ENCODE measurements around the gene ZBTB7B. TPM values are rescaled to one million over a fixed set of nuclear protein-coding genes. Genes with fewer than 3 reads are reported as not detected.
"Not testable (repeated sequence)": the region's sequence is repeated elsewhere in the genome, so short reads cannot be mapped to it uniquely, and the experiment has no call there.

Gene ZBTB7B
- total RNA-seq, 1 donor from 2014 or later: 158 TPM

DNA sequence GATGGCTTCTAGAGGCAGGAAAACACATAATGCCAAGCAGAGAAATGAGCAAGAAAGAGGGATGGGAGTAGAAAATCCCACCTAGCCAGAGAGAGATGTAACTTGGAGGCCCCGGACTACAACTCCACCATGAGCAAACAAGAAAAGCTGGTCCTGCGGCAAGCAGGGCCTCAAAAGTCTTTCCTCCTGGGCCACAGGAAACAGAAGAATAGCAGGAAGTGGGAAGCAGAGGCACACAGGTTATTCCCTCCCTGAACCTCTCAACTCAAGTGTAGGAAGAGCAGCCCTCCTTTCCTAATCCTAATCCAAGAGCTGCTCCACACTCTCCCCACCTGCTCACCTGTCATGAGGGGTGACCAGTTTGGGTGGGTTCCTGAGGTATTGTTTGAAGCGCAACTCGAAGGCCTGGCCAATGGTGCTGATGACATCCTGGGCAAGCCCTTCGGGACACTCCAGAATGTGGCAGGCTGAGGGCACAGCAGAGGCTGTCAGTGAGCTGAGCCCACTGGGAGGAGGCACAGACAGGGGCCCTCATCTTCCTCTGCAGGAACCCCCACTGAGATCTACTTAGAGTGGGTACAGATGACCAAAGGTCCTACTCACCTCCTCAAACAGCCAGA lies 35.2 kb upstream of the ZBTB7B start:
- intact Hi-C loops (cut with micrococcal nuclease): no loop called here

- intact Hi-C loops (cut with micrococcal nuclease): no loop called here
Observed at GRCh38 chr1:154968731-154969130, 33.9 kb upstream of the ZBTB7B start.

GRCh38 chr1:154969246-154969645 lies 33.4 kb upstream of the ZBTB7B start:
- intact Hi-C loops (cut with micrococcal nuclease): no loop called here

GRCh38 chr1:154969860-154970452 lies 32.6 kb upstream of the ZBTB7B start:
- intact Hi-C loops (cut with micrococcal nuclease): loop anchor here (5.0 kb wide), 1 partner anchor 202 kb away; the partner anchor contains the start of genes KRTCAP2 and TRIM46

DNA sequence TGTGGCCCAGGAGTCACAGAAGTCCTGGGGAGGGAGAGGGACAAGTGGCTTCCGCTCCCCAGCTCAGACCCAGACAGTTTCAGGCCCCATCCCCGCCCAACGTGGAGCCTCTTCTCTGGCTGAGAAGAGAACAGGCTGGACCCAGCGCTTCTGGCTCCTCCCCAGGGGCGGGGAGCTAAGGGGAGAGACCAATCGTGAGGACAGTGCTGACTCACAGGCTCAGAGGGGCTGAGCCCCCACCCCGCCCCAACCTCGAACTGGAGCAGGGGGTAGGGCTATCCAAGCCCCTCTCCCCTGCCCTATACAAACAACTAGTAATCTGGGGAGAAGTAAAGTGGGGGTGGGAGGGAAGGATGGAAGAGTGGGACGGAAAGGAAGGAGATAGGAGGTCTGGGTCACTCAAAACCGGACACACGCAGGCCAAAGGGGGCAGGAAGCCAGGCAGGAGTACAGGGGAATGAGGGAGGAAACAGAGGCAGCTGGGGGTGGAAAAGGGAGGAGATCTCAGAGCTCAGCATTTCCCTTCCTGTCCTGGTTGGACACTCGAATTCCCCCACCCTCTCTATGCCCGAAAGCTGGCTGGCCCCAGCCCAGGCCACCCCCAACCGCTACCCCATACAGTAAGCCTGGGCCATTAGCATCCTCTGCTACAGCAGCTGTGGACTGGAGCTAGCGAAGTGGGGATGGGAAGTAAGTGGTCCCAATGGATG lies 31.8 kb upstream of the ZBTB7B start, which contains the start of gene SHC1:
SHC1 (minus strand) TSS at position 117 of the 710 bp plus-strand sequence. CDS start 221 bp downstream, outside the sequence.
- intact Hi-C loops (cut with micrococcal nuclease): loop anchor here (5.0 kb wide), 1 partner anchor 202 kb away; the partner anchor contains the start of genes KRTCAP2 and TRIM46

DNA sequence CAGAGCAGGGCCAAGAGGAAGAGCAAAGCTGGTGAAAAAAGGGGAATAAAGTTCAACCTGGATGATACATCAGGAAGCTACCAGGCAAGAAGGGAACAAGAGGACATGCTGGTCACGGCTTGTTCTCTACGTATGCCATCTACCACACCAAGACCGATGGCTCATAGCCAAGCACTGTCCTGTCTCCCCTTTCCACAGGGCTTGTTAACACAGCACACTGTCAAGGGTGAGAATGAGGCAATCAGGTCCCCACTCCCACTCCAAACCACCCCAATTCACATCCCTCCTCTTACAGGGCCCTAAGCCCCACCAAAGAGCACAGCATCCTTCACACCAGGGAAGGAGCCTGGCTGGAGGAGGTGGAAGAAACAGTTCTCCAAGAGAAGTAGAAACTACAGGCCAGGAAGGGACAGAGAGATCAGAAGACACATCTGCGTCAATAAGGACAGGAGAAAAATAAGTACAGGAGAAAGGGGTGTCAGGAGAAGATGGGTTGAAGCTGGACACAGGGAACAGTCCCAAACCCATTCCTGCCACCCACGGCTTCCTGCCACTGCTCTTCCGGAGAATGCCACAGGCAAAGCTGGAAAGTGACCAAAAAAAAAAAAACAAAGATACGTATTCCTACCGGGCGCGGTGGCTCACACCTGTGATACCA lies 31.1 kb upstream of the ZBTB7B start:
- intact Hi-C loops (cut with micrococcal nuclease): loop anchor here (5.0 kb wide), 1 partner anchor 201 kb away; the partner anchor contains the start of genes KRTCAP2 and TRIM46

- intact Hi-C loops (cut with micrococcal nuclease): loop anchor here (5.0 kb wide), 1 partner anchor 200 kb away; the partner anchor contains the start of genes KRTCAP2 and TRIM46
Observed at GRCh38 chr1:154972213-154972516, 30.4 kb upstream of the ZBTB7B start.

GRCh38 chr1:154972517-154973343 lies 29.9 kb upstream of the ZBTB7B start:
- intact Hi-C loops (cut with micrococcal nuclease): loop anchor here (1.0 to 5.0 kb wide), 2 partner anchors 109 to 200 kb away; partner anchors contain the start of genes KRTCAP2 and TRIM46

- intact Hi-C loops (cut with micrococcal nuclease): loop anchor here (1.0 to 5.0 kb wide), 14 partner anchors 10 to 1081 kb away; partner anchors contain the start of genes EFNA4, FLAD1, KRTCAP2 and LAMTOR2
Observed at GRCh38 chr1:154973344-154974101, 29.1 kb upstream of the ZBTB7B start.

- intact Hi-C loops (cut with micrococcal nuclease): loop anchor here (1.0 to 5.0 kb wide), 13 partner anchors 9 to 1080 kb away; partner anchors contain the start of genes EFNA4, FLAD1, KRTCAP2 and LAMTOR2
Observed at GRCh38 chr1:154974102-154974807, 28.3 kb upstream of the ZBTB7B start, which contains the start of gene CKS1B. TSS of gene CKS1B (plus strand) at chr1:154974681. CDS start at chr1:154974746, 65 bp downstream.

GRCh38 chr1:154974808-154975408 lies 27.7 kb upstream of the ZBTB7B start:
- intact Hi-C loops (cut with micrococcal nuclease): loop anchor here (1.0 to 5.0 kb wide), 13 partner anchors 8 to 1079 kb away; partner anchors contain the start of genes EFNA4, FLAD1, KRTCAP2 and LAMTOR2

GRCh38 chr1:154975409-154976059 lies 27.1 kb upstream of the ZBTB7B start:
- intact Hi-C loops (cut with micrococcal nuclease): no loop called here

- intact Hi-C loops (cut with micrococcal nuclease): not testable (repeated sequence)
Observed at GRCh38 chr1:154977762-154978161, 24.8 kb upstream of the ZBTB7B start.

GRCh38 chr1:154978360-154978759 lies 24.2 kb upstream of the ZBTB7B start:
- intact Hi-C loops (cut with micrococcal nuclease): no loop called here

- intact Hi-C loops (cut with micrococcal nuclease): loop anchor here (2.0 kb wide), 1 partner anchor 68 kb away; the partner anchor contains the start of gene ADAM15
Observed at GRCh38 chr1:154982341-154982740, 20.3 kb upstream of the ZBTB7B start.

DNA sequence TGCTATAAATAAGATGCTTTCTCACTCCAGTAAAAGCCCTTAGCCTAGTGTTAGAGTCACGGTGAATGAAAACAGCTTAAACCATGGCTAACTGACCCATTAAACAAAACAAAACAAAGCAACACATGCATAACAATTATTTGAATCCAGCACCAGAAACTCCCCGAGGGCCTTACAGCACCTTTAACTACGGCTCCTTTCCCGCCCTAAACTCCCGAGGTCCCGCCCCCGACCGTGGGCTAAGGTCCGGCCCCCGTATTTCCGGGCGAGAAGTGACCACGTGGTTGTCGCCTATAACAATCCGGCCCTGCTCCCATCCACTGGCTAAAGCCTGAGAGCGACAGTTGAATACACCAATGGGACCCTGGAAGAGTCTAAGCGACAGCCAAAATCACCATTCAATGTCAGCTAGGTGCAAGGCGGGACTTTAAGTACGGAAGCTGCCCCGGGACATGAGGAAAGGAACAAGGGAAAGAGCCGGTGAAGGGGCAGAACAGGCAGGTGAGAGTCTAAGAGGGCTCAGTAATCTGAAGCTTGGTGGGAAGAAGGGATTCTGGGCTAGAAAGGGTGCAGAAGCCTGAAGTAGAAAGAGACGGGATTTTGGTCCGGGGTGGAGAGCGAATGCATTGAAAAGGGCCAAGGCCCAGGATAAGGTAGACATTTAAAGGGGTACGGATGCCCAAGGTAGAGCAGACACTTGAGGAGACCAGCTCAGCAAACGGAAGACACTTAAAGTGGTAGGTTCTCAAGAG lies 19.5 kb upstream of the ZBTB7B start, which contains the start of gene FLAD1:
FLAD1 (plus strand) TSS at position 448 of the 752 bp plus-strand sequence. CDS start 351 bp downstream, outside the sequence.
- intact Hi-C loops (cut with micrococcal nuclease): loop anchor here (1.0 to 2.0 kb wide), 9 partner anchors 9 to 157 kb away; partner anchors contain the start of genes ADAM15, CKS1B, DPM3 and EFNA4
